ENCODE data around the gene RPL13. TPM values are rescaled to one million over a fixed set of nuclear protein-coding genes. Genes with fewer than 3 reads are reported as not detected.

RPL13 gene
- total RNA-seq, result 1,000 to 10,000 TPM; 1,307 to 1,873 TPM

GRCh38 chr16:89560378-89561141, at the start of gene RPL13:
RPL13 (plus strand) TSS chr16:89560682; CDS start chr16:89560960, 278 bp downstream.

GRCh38 chr16:89575247-89576152, 15.0 kb downstream of the RPL13 start, which contains the start of gene CPNE7:
CPNE7 (plus strand) TSS chr16:89575758; CDS start chr16:89575898, 140 bp downstream.

GRCh38 chr16:89613231-89613953, 52.9 kb downstream of the RPL13 start, which contains the start of gene DPEP1:
DPEP1 (plus strand) TSS chr16:89613642; CDS start chr16:89630411, 16,769 bp downstream.

Small RNA genes within 50 kb of the gene (small RNA-seq; reads per million reads assigned to genes)
- gene SNORD68, result 0 reads per million in 2 donors

Other genes with a start within 250 kb of the RPL13 start
- gene ANKRD11, start 70.1 kb upstream of the RPL13 start, total RNA-seq, result 10 to 100 TPM; 43.4 to 48.6 TPM
- gene SPG7, start 52.3 kb upstream of the RPL13 start, total RNA-seq, result 10 to 100 TPM; 80.5 to 83.9 TPM
- gene CPNE7, start 15.1 kb downstream of the RPL13 start, total RNA-seq, result 10 to 100 TPM; 13.1 to 31.0 TPM
- gene DPEP1, start 53.0 kb downstream of the RPL13 start, total RNA-seq, result not detected
- gene CHMP1A, start 97.0 kb downstream of the RPL13 start, total RNA-seq, result 100 to 1,000 TPM; 107 to 146 TPM
- gene SPATA33, start 97.2 kb downstream of the RPL13 start, total RNA-seq, result 1 to 10 TPM; 1.7 to 4.0 TPM
- 10 to 100 TPM; 24.8 to 27.6 TPM for gene CDK10, start 126.0 kb downstream of the RPL13 start, total RNA-seq
- gene SPATA2L, start 141.0 kb downstream of the RPL13 start, total RNA-seq, result 10 to 100 TPM; 17.2 to 18.0 TPM
- gene VPS9D1, start 160.2 kb downstream of the RPL13 start, total RNA-seq, result 1 to 10 TPM; 3.7 to 6.5 TPM
- 10 to 100 TPM; 12.7 to 23.6 TPM for gene ZNF276, start 160.9 kb downstream of the RPL13 start, total RNA-seq